NCI-H1436 (cell line): Measurements from ENCODE around the gene MLN.

Source experiments
- DNase-seq: peaks from one replicate; lab custom pipeline; 2025; lab: John Stamatoyannopoulos, UW

The MLN gene

DNA sequence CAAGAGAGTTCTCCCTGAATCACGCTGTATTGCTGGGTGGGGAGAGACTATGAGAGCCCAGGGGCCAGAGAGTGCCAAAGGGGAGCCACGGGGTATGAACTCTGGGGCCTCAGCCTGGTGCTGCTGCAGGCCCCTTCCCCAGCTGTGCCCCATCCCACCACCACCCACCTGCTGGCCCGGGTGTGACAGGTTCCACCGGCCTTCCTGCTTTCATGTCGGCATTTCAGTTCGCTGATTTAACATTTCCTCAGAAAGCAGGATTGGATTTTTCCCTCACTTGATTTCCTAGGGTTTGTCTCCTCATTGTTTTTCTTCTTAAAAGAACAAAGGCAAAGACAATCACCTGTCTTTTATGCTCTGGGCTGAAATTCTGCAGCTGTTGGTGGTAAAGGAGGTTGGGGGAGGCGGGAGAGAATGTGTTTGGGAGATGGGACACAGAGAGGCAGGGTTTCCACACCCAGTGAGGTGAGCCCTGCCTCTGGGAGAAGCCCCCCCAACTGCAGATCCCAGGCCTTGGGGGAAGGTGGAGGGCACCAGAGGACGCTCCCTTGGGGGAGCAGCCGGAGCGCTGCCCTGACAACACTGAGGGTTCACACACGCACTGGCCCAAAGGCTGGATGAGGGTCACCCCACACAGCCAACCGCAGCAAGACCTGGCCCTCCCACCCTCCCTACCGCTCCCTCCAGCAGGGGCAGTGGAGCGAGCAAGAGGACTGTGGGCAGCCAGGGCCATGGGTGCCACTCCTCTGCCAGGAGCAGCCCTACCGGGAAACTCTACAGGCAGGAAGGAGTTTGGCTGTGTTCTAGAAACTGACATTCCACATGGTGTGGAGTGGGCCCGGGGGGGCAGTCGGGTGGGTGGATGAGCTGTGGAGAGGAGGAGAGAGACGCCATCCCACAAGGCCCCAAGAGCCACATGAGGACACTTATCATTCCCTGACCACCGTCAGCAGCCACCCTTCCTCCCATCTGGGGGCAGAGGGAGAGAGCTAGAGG is 10.5 kb upstream of the MLN start:
- no peak for DNase-seq

DNA sequence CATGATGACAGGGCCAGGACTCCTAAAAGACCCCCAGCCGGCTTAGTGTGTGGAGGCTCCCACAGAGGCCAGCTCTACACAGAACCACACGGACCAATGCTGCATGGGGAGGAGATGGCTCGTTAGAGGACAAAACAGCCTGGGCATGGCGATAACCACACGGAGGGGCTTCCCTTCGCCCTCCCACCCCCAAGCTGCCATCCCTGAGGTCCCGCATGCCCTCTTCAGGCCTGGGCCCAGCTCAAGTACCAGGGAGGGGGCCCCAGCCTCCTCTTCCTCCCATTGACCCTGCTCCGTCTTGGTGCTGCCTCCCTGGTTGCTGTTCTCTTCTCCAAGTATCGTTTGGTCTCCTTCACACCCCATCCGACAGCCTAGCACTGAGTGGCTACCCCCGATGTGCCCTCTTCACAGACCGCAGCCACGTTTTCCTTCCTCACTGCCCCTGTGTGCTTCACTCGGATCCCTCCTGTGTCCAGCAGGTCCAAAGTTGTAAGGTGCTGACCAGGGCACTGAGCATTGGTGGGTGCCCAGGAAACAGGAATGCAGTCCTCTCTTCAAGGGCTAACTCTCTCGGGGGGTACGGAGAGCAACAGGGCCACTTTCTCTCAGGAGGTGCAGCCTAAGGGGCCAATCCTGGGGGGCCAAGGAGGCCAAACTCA is 9.6 kb upstream of the MLN start:
- DNase-seq, result no peak

DNA sequence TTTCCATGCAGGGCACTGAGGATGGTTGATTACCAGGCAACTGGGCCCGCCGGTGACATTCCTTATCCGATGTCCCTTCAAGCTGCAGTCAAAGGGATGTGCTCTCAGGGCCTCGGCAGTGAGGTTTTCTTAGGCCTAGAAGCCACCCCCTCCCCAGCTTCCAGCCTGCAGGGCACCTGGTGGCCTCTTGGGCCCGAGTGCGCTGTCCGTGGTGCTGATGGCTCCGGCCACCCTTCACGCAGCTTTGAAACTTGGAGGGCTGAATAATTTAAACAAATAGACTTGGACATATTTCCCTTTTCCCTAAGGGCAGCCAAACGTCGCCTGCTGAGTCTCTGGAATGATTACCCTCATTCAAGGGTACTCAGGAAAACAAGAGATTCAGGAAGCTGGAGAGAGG is 8.9 kb upstream of the MLN start:
- DNase-seq, result peak; percentile 38

DNA sequence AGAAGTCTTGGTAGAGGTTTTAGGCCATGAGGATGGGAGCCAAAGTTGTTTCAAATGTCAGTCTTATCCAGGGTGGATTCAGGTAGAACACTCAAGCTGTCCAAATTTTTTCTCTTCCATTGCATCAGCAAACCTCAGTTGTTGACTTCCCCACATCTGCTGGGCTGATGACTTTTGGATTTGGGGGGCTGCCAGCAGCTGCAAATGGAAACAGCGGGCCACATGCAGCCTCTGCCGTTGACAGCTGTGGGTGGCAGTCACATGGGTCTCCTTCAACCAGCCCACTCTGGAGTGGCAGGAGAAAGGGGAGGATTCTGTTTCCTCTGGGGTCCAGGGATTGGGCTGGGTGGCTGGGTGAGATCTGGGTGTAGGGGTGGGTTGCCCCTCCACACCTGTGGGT is 5.8 kb upstream of the MLN start:
- DNase-seq, result no peak

DNA sequence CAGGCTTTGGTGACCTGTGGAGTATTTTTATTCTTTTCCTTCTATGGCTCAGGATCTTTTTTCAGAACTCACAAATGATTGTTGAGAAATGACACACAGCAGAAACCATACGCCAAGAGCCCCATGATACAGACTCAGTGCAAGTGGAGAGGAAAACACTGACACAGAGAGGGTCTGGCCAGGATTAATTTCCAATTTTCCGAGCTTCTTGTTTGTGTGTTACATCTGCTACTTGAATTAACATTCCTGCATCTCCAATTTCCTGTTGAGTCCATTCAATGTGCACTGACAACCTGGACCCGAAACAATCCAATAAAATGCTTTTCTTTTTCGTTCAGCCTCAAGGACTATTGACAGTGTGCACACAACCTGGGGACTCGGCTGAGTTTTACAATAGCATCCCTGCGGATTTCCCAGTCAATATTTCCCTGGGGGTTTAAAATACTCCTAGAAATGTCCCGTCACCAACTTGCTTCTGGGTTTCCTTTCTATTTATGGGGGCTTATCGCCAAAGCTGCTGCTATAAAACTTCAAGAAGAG is 4.9 kb upstream of the MLN start:
- DNase-seq, result no peak

DNA sequence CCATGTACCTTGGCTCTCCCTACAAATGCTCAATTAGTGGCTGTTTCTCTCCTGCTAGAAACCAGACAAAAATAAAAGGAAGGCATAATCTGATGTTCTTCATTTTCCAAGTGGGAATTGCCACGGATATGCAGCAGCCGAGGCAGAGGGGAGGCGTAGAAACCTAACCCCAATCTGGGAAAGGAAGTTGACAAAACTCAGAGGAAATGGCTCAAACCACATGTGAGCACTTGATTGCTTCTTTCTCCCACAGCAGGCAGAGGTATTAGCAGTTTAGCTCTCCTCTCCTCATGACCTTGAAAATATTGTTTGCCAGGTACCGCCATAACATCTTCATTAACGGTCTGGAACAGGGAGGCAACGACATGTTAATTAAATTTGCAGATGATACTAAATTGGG is 3.8 kb upstream of the MLN start:
- DNase-seq, result no peak

DNA sequence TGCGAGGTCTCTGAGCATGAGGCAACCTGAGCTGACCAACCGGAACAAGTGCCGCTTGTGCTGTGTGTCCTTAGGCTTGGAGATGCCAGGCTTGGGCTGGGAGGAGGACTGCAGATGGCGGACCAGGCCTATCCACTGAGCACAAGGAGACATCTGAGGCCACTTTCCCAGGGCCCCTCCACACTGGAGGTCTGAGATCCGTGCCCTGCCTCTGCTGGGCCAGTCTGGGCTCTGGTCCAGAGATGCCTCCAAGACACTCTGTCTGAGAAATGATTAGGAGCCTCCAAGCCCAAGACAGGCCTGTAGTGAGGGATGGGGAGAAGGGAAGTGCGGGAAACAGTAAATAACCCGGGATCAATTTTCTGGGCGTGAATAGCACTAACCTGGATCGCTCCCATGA is 3.0 kb upstream of the MLN start:
- DNase-seq, result no peak

DNA sequence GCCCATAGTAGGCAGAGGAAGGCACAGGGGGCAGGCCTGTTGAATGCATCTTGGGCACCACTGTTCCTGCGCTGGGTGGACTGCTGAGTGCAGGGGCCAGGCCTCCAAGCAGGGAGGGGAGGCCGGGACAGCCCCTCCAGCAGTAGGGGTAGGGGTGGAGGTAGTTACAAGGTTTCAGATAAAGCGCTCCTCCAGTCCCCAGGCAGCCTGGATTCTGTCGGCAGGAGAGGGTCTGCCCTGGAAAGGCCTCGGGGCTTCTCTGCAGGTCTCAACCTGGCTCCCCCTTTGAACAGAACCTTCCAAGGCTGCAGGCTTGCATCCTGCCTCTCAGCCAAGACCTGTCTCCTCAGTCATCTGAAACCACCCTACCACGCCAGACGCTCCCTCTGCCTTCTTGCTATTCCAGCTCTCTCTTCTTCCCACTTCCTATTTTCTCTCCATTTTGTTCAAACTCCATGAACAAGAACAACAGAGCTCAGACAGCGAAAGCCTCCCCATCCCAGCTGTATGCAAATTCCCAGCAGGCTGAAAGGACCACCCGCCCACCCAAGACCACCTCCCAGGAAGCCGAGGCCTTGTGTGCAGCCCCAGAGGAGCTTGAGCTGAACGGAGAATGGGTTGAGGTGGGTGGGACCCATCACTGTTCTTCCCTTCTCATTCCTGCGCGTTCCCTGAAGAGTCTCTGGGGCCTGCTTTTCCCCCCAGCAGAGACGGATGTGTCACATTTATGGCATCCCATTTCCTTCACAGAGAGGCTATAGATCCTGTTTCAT is 1.4 kb downstream of the MLN start:
- DNase-seq, result no peak

DNA sequence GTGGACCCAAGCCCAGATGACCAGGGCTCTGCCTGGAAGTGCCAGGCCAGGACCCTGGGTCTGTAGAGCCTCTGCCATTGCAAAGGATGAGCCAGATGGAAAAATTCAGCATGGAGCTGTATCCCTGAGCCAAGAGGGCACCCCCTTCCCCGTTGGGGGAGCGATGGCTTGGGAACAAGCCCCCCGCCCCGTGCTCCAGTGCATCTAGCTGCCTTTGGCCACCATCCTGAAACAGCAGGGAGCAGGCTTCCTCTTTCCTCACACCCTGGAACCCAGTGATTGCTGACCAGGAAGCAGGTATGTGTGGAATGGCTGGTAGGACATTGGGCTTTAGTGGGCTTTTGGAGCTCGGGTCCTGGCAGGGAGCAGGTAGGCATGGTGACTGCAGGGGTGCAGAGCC is 2.2 kb downstream of the MLN start:
- no peak for DNase-seq

DNA sequence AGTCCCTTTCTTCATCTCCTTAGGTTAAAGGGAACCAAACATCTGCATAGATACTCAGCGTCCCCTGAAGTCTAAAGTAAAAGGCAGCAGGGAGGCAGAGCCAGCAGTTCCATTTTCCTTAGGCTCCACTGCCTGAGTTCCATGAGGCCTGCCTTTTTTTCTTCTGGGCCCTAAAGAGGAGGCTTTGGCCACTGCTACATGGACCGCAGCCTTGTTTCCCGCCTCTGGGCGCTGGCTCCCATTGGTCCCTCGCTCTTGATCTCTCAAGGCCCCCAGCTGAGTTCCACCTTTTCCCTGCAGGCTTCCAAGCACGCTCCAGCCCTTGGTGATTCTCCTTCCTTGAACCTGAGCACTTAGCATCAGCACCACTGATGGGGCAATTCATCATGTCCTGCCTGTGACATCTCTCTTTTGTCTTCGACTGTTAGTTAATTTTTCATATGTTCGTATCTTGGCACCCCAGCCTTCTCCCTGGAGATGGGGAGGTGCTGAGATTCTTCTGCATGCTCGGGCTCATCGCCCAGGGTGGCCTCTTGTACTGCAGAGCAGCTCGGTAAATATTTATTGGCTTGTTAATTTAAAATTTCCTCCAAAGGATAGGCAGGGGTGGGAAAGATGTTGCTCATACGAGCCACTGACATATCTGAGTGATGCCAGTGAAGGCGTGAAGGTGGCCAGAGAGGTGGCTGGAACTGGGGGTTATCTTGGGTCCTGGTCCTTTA is 3.4 kb downstream of the MLN start:
- DNase-seq, result no peak

DNA sequence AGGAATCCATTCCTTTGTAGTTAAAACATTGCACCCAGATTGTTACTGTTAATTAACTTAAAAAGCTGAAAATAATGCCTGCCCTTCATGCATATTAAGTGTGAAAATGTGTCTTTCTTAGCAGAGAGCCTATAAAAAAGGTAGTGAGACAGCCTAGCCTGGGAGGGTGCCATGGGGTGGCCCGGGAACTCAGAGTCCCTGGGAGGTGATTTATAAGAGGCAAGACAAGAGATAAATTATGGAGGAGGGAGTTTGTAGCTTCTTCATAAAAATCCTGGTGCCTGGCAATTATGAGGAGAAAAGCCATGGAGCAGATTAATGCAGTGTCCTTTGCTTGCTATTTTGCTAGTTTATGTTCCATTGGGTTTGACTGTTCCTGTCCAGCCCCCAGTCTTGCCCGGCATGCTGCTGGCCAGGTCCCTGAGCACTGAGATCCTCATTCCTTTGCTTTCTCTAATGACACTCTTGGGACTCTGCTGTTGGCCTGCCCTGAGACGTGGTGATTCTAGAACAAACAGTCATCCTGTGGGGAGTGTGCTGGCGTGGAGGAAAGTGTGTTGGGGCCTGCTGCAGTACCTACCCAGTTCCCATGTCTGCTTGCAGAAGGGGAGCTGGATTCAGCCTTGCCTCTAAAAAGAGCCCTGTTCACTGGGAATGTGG is 4.2 kb downstream of the MLN start:
- DNase-seq, result no peak

DNA sequence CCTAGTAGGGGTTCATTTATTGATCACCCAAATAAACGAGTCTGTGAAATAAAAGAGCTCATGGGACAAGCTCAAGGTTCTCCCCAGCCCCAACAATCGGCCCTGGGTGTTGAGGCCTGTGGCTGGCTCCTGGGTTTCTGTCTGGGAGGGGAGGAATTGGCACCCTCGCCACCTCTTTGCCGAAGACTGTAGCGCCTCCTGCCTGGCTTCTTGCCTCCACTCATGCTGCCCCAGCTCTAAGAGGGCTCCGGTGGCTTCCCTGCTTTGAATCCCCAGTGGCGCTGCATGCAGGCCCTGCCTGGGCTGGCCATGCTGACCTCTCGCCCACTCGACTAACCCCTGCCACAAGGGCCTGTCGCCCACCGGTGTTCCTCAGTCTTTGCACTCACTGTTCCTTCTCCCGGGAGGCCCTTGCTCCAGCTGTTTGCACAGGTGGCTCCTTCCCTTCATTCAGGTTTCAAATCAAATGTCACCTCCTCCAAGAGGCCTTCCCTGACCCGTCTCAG is 5.4 kb downstream of the MLN start:
- no peak for DNase-seq

DNA sequence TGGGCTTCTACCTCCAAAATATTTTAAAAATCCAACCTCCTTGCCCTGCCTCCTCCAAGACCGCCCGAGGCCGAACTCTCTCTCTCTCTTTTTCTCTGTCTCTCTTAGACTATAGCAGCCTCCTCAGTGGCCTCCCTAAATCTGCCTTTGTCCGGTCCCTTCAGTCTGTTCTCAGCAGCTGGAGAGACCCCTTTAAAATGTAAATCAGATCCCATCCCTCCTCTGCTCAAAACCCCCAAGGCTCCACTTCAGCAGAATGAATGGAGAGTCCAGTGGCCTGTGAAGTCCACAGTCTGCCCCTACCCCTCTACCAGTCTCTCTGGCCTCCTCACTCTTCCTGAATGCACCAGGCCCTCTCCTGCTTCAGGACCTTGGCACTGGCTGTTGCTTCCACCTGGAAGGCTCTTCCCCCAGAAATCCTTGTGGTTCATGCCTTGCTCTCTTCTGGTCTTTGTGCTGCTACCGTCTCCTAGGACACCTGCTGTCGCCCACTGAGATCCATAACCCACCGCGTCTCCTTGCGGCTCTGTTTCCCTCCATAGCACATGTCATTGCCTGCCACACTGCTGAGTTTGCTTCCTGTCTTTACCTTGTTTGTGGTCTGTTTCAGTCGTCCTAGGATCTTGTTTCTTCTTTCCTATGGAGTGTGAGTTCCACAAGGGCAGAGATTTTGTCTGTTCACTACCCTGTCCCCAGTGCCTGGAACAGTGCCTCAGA is 6.0 kb downstream of the MLN start:
- DNase-seq, result no peak

DNA sequence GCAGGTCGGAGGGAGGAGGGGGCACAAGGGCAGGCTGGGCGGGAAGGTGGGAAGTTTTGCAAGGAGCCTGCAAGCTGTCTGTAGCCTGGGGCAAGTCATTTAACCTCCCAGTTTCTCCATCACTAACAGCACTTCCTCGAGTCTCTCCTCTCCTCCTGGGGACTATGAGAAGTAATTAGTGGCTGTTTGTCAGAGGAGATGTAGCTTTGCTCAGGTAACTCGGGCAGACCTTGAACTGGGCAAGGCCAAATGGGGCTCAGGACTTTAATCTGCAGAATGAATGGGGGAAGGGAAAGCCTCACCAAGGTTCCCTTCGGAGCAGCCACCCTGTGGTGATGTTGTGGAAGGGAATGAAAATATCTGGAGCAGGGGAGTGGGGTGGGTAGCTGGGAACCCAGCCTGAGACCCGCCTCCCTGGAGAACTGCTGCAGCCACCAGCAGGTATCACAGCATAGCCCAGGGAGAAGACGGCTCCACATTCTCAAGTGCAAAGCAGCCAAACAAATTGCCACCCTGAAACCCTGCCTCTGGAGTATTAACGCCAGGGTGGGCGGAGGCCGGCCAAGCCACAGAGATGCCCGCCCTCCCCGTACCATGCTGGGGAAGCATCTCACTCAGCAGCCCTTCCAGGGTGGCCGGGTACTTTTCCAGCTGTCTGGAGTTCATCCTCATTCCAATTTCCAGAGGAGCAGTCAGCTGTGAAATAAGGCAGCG is 8.7 kb downstream of the MLN start:
- no peak for DNase-seq

DNA sequence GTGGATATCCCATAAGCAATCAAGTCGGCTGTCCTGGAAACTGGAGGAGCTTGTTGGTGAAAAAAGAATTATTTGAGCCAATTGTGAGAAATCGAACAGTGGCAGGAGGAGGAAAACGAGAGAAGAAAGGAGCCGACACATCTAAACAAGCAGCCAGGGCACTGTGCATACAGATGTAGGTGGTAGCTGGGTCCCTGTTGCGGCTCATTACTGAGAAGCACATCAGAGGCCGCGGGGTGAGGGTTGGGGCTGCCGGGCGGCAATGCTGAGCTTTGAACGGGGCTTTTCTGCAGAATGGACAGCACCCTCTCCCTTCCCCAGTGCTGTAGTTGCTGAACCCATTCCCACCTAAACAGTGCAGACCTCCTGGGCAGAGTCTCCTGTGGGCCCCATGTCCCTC is 10.8 kb downstream of the MLN start:
- DNase-seq, result no peak

DNA sequence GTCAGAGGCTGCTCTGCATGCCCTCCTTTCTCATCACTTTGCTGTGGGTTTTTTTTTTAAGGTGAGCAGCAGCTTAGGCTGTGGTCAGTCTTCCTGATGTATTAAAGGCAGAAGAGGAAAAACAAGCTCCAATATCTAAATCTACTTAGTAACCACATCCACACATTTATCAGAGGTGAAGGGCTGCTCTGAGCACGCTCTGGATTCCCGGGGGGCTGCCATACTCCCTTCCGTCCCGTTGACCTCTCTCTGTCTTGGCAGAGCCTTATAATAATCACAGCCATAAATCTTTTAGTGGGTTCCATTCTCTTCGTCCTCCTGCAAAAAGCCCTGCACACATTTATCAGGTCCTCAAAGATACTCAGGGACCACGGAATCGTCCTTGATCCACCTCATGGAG is 12.2 kb downstream of the MLN start:
- no peak for DNase-seq

DNA sequence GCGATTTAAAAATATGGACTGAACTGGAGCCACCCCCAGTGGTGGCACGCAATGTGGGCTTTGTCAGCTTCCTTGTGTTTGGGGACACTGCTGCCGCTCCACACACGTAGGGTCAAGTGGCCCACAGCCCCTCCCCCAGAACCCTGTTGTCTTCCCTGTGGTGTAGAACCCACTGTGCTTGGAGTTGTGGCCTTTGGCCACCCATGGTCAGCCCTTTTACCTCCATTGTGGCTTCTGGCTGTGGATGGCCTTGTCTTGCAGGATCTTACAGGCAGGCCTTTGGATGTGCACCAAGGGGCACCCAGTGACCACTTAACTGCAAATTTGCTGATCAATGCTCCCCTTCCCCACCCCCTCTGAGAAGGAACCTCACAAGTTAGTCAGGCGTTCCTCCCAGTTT is 12.9 kb downstream of the MLN start:
- DNase-seq, result no peak

DNA sequence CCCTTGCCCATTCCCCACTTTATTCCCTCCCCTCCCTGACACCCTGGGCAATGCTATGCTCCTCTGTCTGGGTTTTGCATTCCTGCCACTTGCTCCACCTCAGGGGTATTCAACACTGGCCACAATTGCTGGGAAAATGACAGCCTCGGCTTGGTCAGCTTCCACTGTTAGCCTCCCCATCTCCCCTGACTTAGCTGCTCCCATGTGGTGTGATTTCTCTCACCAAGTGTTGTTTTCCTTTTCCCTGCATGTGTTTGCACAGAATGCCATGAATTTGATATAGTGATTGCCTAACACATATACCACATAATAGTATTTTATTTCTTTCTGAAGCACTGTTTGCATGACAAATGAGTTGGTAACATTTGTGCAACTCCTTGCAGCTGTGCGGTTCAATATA is 13.4 kb downstream of the MLN start:
- DNase-seq, result no peak

DNA sequence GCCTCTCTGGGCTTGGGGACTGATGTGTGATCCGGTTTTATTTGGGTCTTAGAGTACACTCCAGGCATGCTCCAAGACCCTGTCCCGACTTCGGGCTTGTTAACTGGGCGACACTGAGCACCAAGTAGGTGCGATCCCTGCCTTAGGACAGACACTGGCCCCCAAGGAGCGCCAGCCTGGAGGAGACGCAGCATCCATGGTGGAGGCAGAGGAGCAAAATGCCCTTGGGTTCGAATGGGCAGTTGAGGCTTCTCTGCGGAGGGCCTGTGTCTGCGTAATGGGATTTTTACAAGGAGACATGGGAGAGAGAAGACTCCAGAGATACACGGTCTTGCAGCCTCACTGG is 14.3 kb downstream of the MLN start:
- no peak for DNase-seq
